Measurements from ENCODE around the gene EIF1. TPM values are rescaled to one million over a fixed set of nuclear protein-coding genes. Genes with fewer than 3 reads are reported as not detected.

EIF1 gene
- total RNA-seq, 1 experiment from 2014 or later, result 651 TPM

GRCh38 chr17:41658846-41659245 lies 29.8 kb upstream of the EIF1 start:
- Mint-ChIP-seq H3K4me1 (peaks cover 9 to 18% of the 10 kb centered on the region in 2 experiments), H3K9me3 (no peaks in the 10 kb centered on the region), H3K27ac (peak overlapping the region in 1 of 3 experiments; percentile 93; a peak in 1 of 7 replicates), H3K36me3 (ENCODE audit: insufficient read depth in 1 of 3, low read depth in 3 of 3) (no peaks in the 10 kb centered on the region), H3K27me3 (ENCODE audit: low read depth) (peaks cover 11% of the 10 kb centered on the region), H3K4me3 (no peak overlapping the region)
- no peak overlapping the region for H3K56ac ChIP-seq (ENCODE audit: insufficient read length, low read depth, low read length)
- no peak overlapping the region for H2BK120ac ChIP-seq (ENCODE audit: low read depth, low read length, poor library complexity, severe bottlenecking)
- no peak overlapping the region for H3K4ac ChIP-seq (ENCODE audit: low read depth, low read length)
- H4K20me1 ChIP-seq (ENCODE audit: control insufficient read depth, insufficient read depth, insufficient read length), result no peaks in the 10 kb centered on the region
- H4K5ac ChIP-seq (ENCODE audit: insufficient read length, low read depth, low read length), result no peak overlapping the region
- H3K79me1 ChIP-seq (ENCODE audit: insufficient read depth, low read depth, low read length, poor library complexity, severe bottlenecking), result no peaks in the 10 kb centered on the region
- H3K23me2 ChIP-seq (ENCODE audit: insufficient read length, low read depth, low read length, poor library complexity, severe bottlenecking), result no peaks in the 10 kb centered on the region
- no peaks in the 10 kb centered on the region for H3K79me2 ChIP-seq (ENCODE audit: insufficient read depth, low read length)
- no peaks in the 10 kb centered on the region for H3K4me1 ChIP-seq (ENCODE audit: insufficient read depth, low read length)
- no peak overlapping the region for H3K18ac ChIP-seq (ENCODE audit: insufficient read length, low read depth, low read length)
- no peak for TF ChIP-seq CTCF (conservative IDR thresholded peaks at IDR 0.05)
- no peak overlapping the region for H3K4me2 ChIP-seq (ENCODE audit: insufficient read depth, insufficient read length, low read length)
- no peak overlapping the region for H3K14ac ChIP-seq (ENCODE audit: insufficient read depth, low read length)
- H3K27me3 ChIP-seq (ENCODE audit: insufficient read depth, low read length), result peaks cover 3% of the 10 kb centered on the region; the same call in 1 of the 2 replicates
- H3T11ph ChIP-seq (ENCODE audit: low read length), result no peak overlapping the region
- no peak overlapping the region for H2BK12ac ChIP-seq (ENCODE audit: insufficient read length, low read depth, low read length)
- no peak for DNase-seq
- H2BK20ac ChIP-seq (ENCODE audit: low read depth, low read length, poor library complexity, severe bottlenecking), result no peak overlapping the region
- no peaks in the 10 kb centered on the region for H3K9me3 ChIP-seq (ENCODE audit: control insufficient read depth, low read depth, low read length)
- H3K23ac ChIP-seq (ENCODE audit: insufficient read length, low read depth, low read length), result no peak overlapping the region
- no peak overlapping the region for H3K9ac ChIP-seq (ENCODE audit: extremely low read depth, insufficient read length, low read length)
- H4K8ac ChIP-seq (replicated peaks; ENCODE audit: insufficient read length, low read depth, low read length), result no peak overlapping the region
- WGBS (ENCODE audit: extremely low coverage, insufficient read length, low lambda C conversion rate), result no CpG with 5 or more reads among the region's 5 CpGs
- H4K91ac ChIP-seq (ENCODE audit: insufficient read length, low read depth, low read length), result no peak overlapping the region
- H2AFZ ChIP-seq (ENCODE audit: low read length), result no peak overlapping the region
- no peak overlapping the region for H2AK5ac ChIP-seq (ENCODE audit: insufficient read length, low read length)
- H2BK5ac ChIP-seq (ENCODE audit: insufficient read length, low read length), result no peak overlapping the region
- H2BK15ac ChIP-seq (ENCODE audit: low read depth, low read length), result no peak overlapping the region
- no peak overlapping the region for H3K27ac ChIP-seq (ENCODE audit: insufficient read length, low read depth, low read length)
